WTC11 (cell line): ENCODE measurements around the gene LENG1. TPM values are rescaled to one million over a fixed set of nuclear protein-coding genes. Genes with fewer than 3 reads are reported as not detected.

Experiments
- ATAC-seq: fragments of 200-7000 bp; cut with Tn5 transposase; 2 replicates; pipeline ENCODE4 v1.10.0; 2021; ENCODE audit warnings: mild to moderate bottlenecking, moderate library complexity
- CTCF ChIA-PET: fragments of 300-600 bp; sonication (Branson Sonifier 250); formaldehyde crosslinking; loops from one replicate; lab custom pipeline; 2021; ENCODE audit warnings: antibody characterized with exemption; lab: Charles Lee
- POLR2A ChIA-PET: fragments of 350-600 bp; sonication (Branson Sonifier 250); formaldehyde crosslinking; loops from one replicate; lab custom pipeline; 2021; ENCODE audit warnings: antibody characterized with exemption; lab: Charles Lee
- DNase-seq: peaks from one replicate; pipeline ENCODE4 v3.0.0; 2021; ENCODE audit warnings: low spot score
- H3K27ac Mint-ChIP-seq: 2 replicates; pipeline ENCODE4 v1.8.0; 2021; ENCODE audit warnings: mixed read lengths
- H3K27me3 Mint-ChIP-seq: 2 replicates; pipeline ENCODE4 v1.8.0; 2021; ENCODE audit warnings: low read depth, mild to moderate bottlenecking, moderate library complexity, mixed read lengths
- H3K36me3 Mint-ChIP-seq: 2 replicates; pipeline ENCODE4 v1.8.0; 2021; ENCODE audit warnings: mixed read lengths
- H3K4me1 Mint-ChIP-seq: 2 replicates; pipeline ENCODE4 v1.8.0; 2022; ENCODE audit warnings: mixed read lengths
- H3K4me3 Mint-ChIP-seq: 2 replicates; pipeline ENCODE4 v1.8.0; 2021; ENCODE audit warnings: mild to moderate bottlenecking, moderate library complexity, mixed read lengths
- H3K9me3 Mint-ChIP-seq: 2 replicates; pipeline ENCODE4 v1.8.0; 2021; ENCODE audit warnings: mixed read lengths
- ARID4B ChIP-seq: sonication (generic); formaldehyde crosslinking; IDR thresholded peaks from 2 replicates; pipeline ENCODE4 v1.8.0; 2023; ENCODE audit warnings: missing genetic modification reagents, mild to moderate bottlenecking, borderline replicate concordance
- CBFB ChIP-seq: sonication (generic); formaldehyde crosslinking; IDR thresholded peaks from 2 replicates; pipeline ENCODE4 v1.8.1; 2022; ENCODE audit warnings: mild to moderate bottlenecking, low read depth, missing genetic modification reagents
- FOXP1 ChIP-seq: sonication (generic); formaldehyde crosslinking; IDR thresholded peaks from 2 replicates; pipeline ENCODE4 v1.8.0; 2022; ENCODE audit warnings: missing genetic modification reagents, mild to moderate bottlenecking, moderate library complexity, borderline replicate concordance
- GRHL2 ChIP-seq: fragments of 250-450 bp; sonication (Bioruptor Pico); IDR thresholded peaks from 2 replicates; pipeline ENCODE4 v1.8.0; 2022; ENCODE audit warnings: mild to moderate bottlenecking, moderate library complexity; ENCODE audit not compliant: insufficient replicate concordance, severe bottlenecking
- JAZF1 ChIP-seq: fragments of 250-450 bp; sonication (Bioruptor Pico); IDR thresholded peaks from 2 replicates; pipeline ENCODE4 v1.9.0; 2021; ENCODE audit warnings: moderate library complexity, mild to moderate bottlenecking, inconsistent platforms
- MXD4 ChIP-seq: fragments of 250-450 bp; sonication (Bioruptor Pico); IDR thresholded peaks from 2 replicates; pipeline ENCODE4 v1.8.0; 2021; ENCODE audit warnings: mild to moderate bottlenecking, moderate library complexity, borderline replicate concordance
- NR2C2 ChIP-seq: sonication (generic); formaldehyde crosslinking; IDR thresholded peaks from 2 replicates; pipeline ENCODE4 v1.8.0; 2022; ENCODE audit warnings: mild to moderate bottlenecking, missing genetic modification reagents
- SMAD3 ChIP-seq: sonication (generic); formaldehyde crosslinking; IDR thresholded peaks from 2 replicates; pipeline ENCODE4 v1.8.0; 2022; ENCODE audit warnings: missing genetic modification reagents, mild to moderate bottlenecking, borderline replicate concordance
- TCF7 ChIP-seq: sonication (generic); formaldehyde crosslinking; IDR thresholded peaks from 2 replicates; pipeline ENCODE4 v1.8.0; 2022; ENCODE audit warnings: mild to moderate bottlenecking, low read depth, missing genetic modification reagents, moderate library complexity
- ZNF317 ChIP-seq: sonication (generic); formaldehyde crosslinking; IDR thresholded peaks from 2 replicates; pipeline ENCODE4 v1.8.1; 2023; ENCODE audit warnings: low read depth, mild to moderate bottlenecking, moderate library complexity, missing genetic modification reagents, borderline replicate concordance
- ZNF423 ChIP-seq: fragments of 250-450 bp; sonication (Bioruptor Pico); IDR thresholded peaks from 2 replicates; pipeline ENCODE4 v2.1.2; 2022; ENCODE audit warnings: mild to moderate bottlenecking, moderate library complexity
- ZNF532 ChIP-seq: fragments of 250-450 bp; sonication (Bioruptor Pico); IDR thresholded peaks from 2 replicates; pipeline ENCODE4 v1.9.0; 2021; ENCODE audit warnings: mild to moderate bottlenecking, borderline replicate concordance
- ZNF671 ChIP-seq: fragments of 250-450 bp; sonication (Bioruptor Pico); IDR thresholded peaks from 2 replicates; pipeline ENCODE4 v1.8.0; 2021; ENCODE audit warnings: mild to moderate bottlenecking
- total RNA-seq: library from RNA; stranded (reverse); gene quantifications from 3 replicates; pipeline ENCODE4 v1.2.3, GENCODE V29; 2021
- TF ChIP-seq, protein P1 (sequence below): sonication (generic); formaldehyde crosslinking; conservative IDR thresholded peaks from 2 replicates; pipeline ENCODE4 v1.8.1; 2022; ENCODE audit warnings: mild to moderate bottlenecking, missing genetic modification reagents
- TF ChIP-seq, protein P2 (sequence below): sonication (generic); formaldehyde crosslinking; IDR thresholded peaks from 2 replicates; pipeline ENCODE4 v1.8.1; 2023; ENCODE audit warnings: mild to moderate bottlenecking, missing genetic modification reagents, moderate library complexity
- TF ChIP-seq, protein P3 (sequence below): sonication (generic); formaldehyde crosslinking; IDR thresholded peaks from 2 replicates; pipeline ENCODE4 v1.8.1; 2022; ENCODE audit warnings: low read depth, mild to moderate bottlenecking, moderate library complexity, missing genetic modification reagents, borderline replicate concordance
- TF ChIP-seq, protein P4 (sequence below): sonication (generic); formaldehyde crosslinking; IDR thresholded peaks from 2 replicates; pipeline ENCODE4 v1.8.0; 2023; ENCODE audit warnings: missing genetic modification reagents
- TF ChIP-seq, protein P5 (sequence below): fragments of 250-450 bp; sonication (Bioruptor Pico); IDR thresholded peaks from 2 replicates; pipeline ENCODE4 v2.1.2; 2022; ENCODE audit warnings: mild to moderate bottlenecking, moderate library complexity

LENG1 gene
- total RNA-seq, 1 experiment from 2014 or later = 4.9 TPM

GRCh38 chr19:54123682-54124081 is 35.8 kb downstream of the LENG1 start:
- no peak for ATAC-seq
- peaks cover 62% of the 10 kb centered on the region for H3K36me3 Mint-ChIP-seq
- TF ChIP-seq, protein P1, sequence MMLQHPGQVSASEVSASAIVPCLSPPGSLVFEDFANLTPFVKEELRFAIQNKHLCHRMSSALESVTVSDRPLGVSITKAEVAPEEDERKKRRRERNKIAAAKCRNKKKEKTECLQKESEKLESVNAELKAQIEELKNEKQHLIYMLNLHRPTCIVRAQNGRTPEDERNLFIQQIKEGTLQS = no peak
- TF ChIP-seq GRHL2 (no peak), ZNF671 (CRISPR knock-in tag) (no peak), TCF7 (CRISPR knock-in tag) (no peak), SMAD3 (CRISPR knock-in tag) (no peak), NR2C2 (CRISPR knock-in tag) (no peak), ARID4B (CRISPR knock-in tag) (no peak), ZNF317 (CRISPR knock-in tag) (no peak), JAZF1 (CRISPR knock-in tag) (no peak), MXD4 (CRISPR knock-in tag) (no peak), ZNF423 (CRISPR knock-in tag) (no peak), ZNF532 (CRISPR knock-in tag) (no peak), CBFB (no peak), FOXP1 (CRISPR knock-in tag) (no peak)
- TF ChIP-seq, protein P2, sequence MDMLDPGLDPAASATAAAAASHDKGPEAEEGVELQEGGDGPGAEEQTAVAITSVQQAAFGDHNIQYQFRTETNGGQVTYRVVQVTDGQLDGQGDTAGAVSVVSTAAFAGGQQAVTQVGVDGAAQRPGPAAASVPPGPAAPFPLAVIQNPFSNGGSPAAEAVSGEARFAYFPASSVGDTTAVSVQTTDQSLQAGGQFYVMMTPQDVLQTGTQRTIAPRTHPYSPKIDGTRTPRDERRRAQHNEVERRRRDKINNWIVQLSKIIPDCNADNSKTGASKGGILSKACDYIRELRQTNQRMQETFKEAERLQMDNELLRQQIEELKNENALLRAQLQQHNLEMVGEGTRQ (CRISPR knock-in tag) = no peak
- TF ChIP-seq, protein P3, sequence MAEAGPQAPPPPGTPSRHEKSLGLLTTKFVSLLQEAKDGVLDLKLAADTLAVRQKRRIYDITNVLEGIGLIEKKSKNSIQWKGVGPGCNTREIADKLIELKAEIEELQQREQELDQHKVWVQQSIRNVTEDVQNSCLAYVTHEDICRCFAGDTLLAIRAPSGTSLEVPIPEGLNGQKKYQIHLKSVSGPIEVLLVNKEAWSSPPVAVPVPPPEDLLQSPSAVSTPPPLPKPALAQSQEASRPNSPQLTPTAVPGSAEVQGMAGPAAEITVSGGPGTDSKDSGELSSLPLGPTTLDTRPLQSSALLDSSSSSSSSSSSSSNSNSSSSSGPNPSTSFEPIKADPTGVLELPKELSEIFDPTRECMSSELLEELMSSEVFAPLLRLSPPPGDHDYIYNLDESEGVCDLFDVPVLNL = no peak
- TF ChIP-seq, protein P4, sequence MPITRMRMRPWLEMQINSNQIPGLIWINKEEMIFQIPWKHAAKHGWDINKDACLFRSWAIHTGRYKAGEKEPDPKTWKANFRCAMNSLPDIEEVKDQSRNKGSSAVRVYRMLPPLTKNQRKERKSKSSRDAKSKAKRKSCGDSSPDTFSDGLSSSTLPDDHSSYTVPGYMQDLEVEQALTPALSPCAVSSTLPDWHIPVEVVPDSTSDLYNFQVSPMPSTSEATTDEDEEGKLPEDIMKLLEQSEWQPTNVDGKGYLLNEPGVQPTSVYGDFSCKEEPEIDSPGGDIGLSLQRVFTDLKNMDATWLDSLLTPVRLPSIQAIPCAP (CRISPR knock-in tag) = no peak
- TF ChIP-seq, protein P5, sequence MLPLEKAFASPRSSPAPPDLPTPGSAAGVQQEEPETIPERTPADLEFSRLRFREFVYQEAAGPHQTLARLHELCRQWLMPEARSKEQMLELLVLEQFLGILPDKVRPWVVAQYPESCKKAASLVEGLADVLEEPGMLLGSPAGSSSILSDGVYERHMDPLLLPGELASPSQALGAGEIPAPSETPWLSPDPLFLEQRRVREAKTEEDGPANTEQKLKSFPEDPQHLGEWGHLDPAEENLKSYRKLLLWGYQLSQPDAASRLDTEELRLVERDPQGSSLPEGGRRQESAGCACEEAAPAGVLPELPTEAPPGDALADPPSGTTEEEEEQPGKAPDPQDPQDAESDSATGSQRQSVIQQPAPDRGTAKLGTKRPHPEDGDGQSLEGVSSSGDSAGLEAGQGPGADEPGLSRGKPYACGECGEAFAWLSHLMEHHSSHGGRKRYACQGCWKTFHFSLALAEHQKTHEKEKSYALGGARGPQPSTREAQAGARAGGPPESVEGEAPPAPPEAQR = no peak
- TF ChIP-seq, all 79 proteins: peak for 0
- no peak overlapping the region for H3K4me3 Mint-ChIP-seq
- ChIA-PET CTCF (interaction anchor here (1.2 to 1.5 kb wide), 2 partner anchors 13 to 211 kb away, joined by 3 to 4 read pairs; partner anchors contain the start of gene CNOT3), POLR2A (no interaction called here)
- no peak overlapping the region for H3K27ac Mint-ChIP-seq
- DNase-seq = no peak
- H3K4me1 Mint-ChIP-seq = no peaks in the 10 kb centered on the region
- H3K9me3 Mint-ChIP-seq = no peaks in the 10 kb centered on the region
- H3K27me3 Mint-ChIP-seq = no peaks in the 10 kb centered on the region
